Right ventricle myocardium inferior (tissue), 1 donor: ENCODE data around the gene ZSWIM5. TPM values are rescaled to one million over a fixed set of nuclear protein-coding genes. Genes with fewer than 3 reads are reported as not detected.
"Not testable (repeated sequence)": the region's sequence is repeated elsewhere in the genome, so short reads cannot be mapped to it uniquely, and the experiment has no call there.

Experiments
- ATAC-seq: fragments of 200-7000 bp; cut with Tn5 transposase; one replicate; pipeline ENCODE4 v1.9.1; 2020; ENCODE audit warnings: mild to moderate bottlenecking, moderate library complexity
- DNase-seq: peaks from one replicate; pipeline ENCODE4 v3.0.0; 2021; ENCODE audit errors: missing footprints
- intact Hi-C: fragments of 100-400 bp; cut with DNase I; formaldehyde crosslinking; loops from one replicate; pipeline ENCODE4 v1.11.0; 2022
- total RNA-seq: library from RNA; stranded (reverse); fragmentation: NEBNext Ultra II Directional; extraction: Animal tissue kit (Norgen Biotek cat#: 25700); gene quantifications from one replicate; pipeline ENCODE4 v1.2.1, GENCODE V29; 2021
- donor health status: DM: no; HTN: yes; CAD: no; lungs with severe emphysema.

Gene ZSWIM5
- total RNA-seq, 1 donor from 2014 or later, result 0.81 TPM

DNA sequence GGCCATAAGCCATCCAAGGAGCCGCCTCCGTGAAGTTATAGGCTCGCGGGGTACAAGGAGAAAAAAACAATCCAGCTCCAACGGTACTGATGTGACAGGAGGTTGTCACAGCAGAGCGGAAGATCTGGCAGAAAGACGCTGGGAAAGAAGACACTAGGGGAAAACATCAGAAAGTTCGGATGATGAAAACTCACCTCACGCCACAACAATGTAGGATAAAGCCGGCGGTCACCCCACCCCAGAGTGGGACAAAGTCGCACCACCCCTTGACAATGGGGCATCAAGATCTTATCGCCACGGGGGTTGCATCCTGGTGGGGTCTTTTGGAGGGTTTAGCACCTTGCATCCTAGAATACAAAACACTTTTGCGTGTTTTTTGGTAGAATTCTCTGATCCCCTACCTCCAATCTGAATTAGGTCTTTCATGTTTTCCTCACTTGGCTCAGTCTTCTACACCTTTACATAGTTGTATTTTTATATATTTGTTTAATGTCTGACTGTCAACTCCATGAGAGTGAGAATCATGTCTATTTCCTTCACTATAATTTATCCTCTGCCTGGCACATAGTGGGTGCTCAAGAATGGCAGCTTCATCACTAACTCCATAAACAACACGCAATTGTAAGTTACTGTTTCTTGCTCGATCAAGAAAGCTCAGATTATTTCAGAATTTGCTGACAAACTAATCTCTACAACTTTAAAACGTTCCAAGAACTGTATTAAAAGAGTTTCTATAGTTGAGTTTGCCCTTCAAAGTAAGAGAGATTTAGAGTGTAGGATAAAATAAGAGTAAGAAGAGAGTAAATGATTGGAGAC lies 611 bp upstream of the ZSWIM5 start:
- ATAC-seq (no peak), DNase-seq (no peak)
- intact Hi-C loops, result no loop called here

DNA sequence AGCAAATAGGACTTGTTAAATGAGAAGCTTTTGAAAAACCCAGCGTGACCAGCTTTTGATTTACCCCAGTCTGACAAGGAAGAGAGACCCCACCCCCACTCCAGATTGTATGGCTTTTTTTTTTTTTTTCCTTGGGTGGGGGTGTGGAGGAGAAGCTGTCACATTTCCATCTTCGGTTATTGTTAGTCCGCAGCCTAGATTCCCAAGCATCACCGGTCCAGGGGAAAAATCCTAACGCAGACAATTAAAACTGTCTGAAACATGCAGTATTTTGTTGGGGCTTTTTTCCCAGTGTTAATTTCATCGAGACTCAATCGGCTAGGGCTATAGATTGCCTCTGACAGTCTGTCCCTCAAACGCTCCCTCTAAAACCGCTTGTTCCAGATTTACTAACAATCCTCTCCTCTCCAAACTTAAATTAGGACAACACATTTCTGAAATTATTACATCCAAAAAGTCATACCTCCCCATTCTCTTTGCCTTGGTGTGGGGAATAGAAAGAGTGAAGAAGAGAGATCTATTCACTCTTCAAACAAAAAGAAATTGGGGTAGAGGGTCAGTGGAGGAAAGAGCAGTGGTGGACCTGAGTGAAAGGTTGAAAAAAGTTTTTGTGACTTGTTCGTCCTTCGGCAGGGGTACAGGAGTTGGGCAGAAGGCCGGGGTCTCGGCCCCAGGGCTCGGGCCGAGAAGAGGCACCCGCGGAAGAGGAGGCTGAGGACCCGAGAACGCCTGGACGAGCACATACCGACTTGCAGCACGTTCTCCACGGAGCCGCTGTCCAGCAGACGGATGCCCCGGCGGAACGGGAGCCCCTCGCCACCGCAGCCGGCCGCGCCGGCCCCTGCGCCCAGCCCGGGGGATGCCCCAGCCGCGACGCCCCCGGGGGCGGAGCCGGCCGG lies 1.1 kb downstream of the ZSWIM5 start:
- intact Hi-C loops, result no loop called here
- ATAC-seq (peak; percentile 30), DNase-seq (no peak)

DNA sequence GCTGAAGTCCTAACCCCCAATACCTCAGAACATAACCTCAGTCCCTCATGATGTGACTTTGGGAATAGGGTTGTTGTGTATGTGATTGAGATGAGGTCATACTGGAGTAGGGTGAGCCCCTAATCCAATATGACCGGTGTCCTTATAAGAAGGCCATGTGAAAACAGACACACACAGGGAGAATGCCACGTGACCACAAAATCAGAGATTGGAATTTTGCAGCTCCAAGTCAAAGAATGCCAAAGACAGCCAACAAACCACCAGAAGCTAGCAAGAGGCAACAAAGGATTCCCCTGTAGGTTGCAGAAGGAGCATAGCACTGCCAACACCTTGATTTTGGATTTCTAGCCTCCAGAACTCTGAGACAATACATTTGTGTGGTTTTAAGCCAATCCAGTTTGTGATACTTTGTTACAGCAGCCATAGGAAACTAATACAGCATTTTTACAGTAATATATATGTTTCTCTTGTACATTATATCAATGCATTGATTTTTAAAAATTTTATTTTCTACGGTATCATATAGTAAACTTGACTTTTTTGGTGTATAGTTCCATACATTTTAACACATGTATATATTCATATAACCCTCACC lies 5.4 kb downstream of the ZSWIM5 start:
- no peak for DNase-seq
- no peak for ATAC-seq
- intact Hi-C loops, result no loop called here

DNA sequence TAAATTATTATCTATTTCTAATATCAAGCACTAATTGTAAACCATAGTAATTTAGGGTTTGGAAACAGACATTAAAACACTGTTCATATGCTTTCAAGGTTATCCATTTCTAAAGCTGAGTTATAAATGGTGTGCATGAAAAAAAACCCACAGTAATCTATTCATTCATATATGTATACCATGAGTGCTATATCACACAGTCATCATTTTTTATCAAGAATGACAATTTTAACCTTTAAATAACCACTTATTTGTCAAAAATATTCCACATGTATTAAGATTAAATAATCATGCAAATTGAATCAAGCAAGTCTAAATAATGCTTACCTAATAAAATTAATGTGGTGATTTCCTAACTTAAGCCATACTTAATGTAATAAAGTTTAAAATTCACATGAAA lies 6.0 kb downstream of the ZSWIM5 start:
- ATAC-seq, result no peak
- intact Hi-C loops, result no loop called here
- no peak for DNase-seq

DNA sequence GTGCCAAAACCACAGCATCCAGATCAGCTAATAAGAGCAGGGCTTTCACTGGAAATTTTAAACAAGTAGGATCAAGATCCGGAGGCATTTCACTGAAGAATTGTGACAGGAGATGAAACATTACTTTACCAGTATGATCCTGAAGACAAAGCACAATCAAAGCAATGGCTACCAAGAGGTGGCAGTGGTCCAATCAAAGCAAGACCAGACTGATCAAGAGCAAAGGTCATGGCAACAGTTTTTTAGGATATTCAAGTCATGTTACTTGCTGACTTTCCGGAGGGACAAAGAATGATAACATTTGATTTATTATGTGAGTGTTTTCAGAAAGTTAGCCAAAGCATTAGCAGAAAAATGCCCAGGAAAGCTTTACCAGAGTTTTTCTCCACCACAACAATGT lies 8.2 kb downstream of the ZSWIM5 start:
- ATAC-seq (no peak), DNase-seq (no peak)
- intact Hi-C loops, result no loop called here

DNA sequence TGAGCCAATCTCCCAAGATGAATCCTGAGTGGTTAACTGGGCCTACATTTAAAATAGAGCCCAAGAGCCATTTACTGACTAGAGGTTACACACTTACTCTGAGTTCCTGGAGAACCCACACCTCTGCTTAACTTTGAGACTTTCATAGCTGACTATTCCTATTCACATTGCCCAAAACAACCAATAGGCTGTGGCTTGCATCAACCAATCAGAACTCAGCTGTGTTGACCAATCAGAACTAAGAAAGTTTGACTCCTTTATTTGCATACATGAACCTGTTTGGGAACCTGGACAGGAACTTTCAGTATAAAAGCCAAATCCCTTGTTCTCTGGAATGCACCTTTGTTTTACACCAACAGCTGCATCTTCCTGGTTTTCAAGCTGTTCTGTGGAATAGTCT lies 9.5 kb downstream of the ZSWIM5 start:
- DNase-seq, result no peak
- intact Hi-C loops, result no loop called here
- no peak for ATAC-seq

DNA sequence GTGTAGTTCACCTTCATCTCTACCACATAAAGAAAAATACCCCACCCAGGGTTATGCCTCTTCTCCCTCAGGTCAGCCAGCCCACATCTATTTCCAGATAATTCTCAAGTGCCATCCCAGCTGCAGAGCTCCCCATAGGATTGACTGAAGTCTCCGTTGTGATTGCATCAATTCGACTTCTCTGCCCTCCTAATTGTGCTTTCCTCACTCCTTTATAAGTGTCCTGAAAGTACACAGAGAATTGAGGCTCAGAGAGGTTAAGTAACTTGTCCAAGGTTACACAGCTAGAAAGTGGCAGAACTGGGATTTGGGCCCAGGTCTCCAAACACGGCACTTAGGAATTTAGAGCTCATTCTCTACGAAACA lies 15.0 kb downstream of the ZSWIM5 start:
- DNase-seq (no peak), ATAC-seq (no peak)
- intact Hi-C loops, result no loop called here

DNA sequence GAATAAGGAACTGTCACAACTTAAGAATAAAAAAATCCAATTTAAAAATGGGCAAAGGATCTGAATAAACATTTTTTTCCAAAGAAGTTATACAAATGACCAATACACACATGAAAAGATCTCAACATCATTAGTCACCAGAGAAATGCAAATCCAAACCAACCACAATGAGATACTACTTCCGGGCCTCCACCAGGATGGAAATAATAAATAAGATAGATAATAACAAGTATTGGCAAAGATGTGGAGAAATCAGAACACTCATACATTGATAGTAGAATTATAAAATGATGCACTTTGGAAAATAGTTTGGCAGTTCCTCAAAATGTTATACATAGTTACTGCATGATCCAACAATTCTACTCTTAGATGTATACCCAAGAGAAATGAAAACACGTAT lies 18.7 kb downstream of the ZSWIM5 start:
- DNase-seq (no peak), ATAC-seq (no peak)
- intact Hi-C loops, result no loop called here

DNA sequence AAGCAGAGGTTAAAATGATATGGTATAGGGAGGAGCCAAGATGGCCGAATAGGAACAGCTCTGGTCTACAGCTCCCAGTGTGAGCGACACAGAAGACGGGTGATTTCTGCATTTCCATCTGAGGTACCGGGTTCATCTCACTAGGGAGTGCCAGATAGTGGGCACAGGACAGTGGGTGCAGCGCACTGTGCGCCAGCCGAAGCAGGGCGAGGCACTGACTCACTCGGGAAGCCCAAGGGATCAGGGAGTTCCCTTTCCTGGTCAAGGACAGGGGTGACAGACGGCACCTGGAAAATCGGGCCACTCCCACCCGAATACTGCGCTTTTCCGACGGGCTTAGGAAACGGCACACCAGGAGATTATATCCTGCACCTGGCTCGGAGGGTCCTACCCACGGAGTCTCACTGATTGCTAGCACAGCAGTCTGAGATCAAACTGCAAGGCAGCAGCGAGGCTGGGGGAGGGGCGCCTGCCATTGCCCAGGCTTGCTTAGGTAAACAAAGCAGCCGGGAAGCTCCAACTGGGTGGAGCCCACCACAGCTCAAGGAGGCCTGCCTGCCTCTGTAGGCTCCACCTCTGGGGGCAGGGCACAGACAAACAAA lies 26.4 kb downstream of the ZSWIM5 start:
- intact Hi-C loops, DNase-seq, ATAC-seq: not testable (repeated sequence)

DNA sequence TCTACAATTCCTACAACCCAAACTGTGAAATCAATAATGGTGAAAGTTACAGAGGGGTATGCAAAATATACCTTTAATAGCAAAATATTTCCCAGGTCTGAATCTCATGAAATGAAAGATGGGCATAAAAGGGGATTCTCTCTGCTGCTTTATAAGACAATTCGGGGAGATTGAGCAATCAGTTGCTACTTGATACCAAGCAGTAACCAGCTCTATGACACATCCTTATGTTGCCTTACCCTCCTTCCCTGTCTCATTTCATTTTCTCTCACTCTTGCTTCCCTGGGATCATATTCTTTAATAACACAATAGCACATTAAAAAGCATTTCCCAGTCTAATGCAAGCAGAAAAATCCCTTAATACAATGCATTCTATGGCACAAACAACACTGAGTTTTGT lies 29.0 kb downstream of the ZSWIM5 start:
- DNase-seq (no peak), ATAC-seq (no peak)
- intact Hi-C loops, result no loop called here

DNA sequence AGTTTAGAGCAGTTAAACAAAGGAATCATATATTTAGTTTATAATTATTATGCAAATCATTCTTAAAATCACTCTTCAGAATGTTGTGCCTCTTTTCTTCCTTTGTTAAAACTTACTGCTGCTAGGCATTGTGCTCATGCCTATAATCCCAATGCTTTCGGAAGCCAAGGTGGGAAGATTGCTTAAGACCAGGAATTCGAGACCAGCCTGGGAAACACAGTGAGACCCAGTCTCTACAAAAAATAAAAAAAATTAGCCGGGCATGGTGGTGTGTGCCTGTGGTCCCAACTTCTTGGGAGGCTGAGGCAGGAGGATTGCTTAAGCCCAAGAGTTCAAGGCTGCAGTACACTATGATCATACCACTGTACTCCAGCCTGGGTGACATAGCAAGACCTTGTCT lies 33.6 kb downstream of the ZSWIM5 start:
- intact Hi-C loops, result no loop called here
- no peak for ATAC-seq
- no peak for DNase-seq

DNA sequence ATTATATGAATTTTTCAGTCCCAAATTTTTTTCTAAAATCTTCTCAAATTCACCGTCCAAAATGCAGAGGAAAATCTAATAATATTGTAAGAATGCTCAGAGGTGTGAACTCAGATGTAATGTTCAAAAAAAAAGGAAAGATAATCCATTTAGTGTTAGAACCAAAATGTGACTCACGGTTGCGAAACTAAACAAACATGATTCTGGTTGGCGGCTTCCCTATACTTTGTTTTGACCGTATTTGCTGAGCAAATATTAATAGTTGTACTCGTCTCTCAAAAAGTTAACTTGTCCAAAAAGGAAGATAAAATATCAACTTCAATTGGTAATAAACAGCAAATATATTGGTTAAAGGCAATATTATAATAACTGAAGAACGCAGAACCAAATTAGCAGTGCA lies 34.4 kb downstream of the ZSWIM5 start:
- intact Hi-C loops, result no loop called here
- ATAC-seq, result no peak
- no peak for DNase-seq

DNA sequence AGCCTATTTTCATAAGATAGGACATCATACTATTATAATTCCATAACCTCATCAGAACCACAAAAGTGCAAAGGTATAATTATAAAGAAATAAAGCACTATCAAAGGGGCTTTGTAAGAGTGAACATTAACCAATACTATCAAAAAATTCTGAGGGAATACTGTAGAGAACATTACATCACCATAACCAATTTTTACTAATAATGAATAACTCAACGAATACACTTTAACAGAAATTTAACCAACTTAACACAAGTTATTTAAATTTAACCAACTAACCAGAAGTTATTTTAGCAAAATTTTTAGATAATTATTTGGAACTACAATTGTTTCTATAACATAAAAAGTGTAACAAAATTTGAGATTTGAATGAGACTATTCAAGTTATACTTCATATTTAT lies 34.8 kb downstream of the ZSWIM5 start:
- DNase-seq (no peak), ATAC-seq (no peak)
- intact Hi-C loops, result no loop called here

DNA sequence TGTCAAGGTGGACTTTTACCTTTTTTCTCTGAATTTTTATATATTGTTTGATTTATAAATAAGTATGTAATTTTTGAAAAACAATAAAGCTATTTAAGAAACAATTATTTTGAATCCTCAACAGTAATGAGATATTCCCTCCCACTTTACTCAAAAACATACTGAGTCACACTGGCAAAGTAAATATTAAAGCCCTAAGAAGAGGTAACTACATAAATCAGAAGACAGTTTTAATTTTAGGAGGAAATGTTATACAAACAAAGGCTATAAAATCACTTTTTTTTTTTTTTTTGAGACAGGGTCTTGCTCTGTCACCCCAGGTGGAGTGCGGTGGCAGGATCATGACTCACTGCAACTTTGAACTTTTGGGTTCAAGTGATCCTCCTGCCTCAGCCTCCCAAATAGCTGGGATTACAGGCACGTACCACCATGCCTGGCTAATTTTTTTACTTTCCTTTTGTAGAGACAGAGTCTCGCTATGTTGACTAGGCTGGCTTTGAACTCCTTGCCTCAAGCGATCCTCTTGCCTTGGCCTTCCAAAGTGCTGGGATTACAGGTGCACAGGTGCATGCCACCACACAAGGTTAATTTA lies 36.2 kb downstream of the ZSWIM5 start:
- DNase-seq (no peak), ATAC-seq (no peak)
- intact Hi-C loops, result no loop called here

DNA sequence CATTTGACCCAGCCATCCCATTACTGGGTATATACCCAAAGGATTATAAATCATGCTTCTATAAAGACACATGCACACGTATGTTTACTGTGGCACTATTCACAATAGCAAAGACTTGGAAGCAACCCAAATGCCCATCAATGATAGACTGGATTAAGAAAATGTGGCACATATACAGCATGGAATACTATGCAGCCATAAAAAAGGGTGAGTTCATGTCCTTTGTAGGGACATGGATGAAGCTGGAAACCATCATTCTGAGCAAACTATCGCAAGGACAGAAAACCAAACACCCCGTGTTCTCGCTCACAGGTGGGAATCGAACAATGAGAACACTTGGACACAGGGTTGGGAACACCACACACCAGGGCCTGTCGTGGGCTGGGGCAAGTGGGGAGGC lies 38.5 kb downstream of the ZSWIM5 start:
- intact Hi-C loops, ATAC-seq, DNase-seq: not testable (repeated sequence)

DNA sequence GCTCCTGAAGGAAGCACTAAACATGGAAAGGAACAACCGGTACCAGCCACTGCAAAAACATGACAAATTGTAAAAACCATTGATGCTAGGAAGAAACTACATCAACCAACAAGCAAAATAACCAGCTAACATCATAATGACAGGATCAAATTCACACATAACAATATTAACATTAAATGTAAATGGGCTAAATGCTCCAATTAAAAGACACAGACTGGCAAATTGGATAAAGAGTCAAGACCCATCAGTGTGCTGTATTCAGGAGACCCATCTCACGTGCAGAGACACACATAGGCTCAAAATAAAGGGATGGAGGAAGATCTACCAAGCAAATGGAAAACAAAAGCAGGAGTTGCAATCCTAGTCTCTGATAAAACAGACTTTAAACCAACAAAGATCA lies 42.1 kb downstream of the ZSWIM5 start:
- intact Hi-C loops, ATAC-seq, DNase-seq: not testable (repeated sequence)

DNA sequence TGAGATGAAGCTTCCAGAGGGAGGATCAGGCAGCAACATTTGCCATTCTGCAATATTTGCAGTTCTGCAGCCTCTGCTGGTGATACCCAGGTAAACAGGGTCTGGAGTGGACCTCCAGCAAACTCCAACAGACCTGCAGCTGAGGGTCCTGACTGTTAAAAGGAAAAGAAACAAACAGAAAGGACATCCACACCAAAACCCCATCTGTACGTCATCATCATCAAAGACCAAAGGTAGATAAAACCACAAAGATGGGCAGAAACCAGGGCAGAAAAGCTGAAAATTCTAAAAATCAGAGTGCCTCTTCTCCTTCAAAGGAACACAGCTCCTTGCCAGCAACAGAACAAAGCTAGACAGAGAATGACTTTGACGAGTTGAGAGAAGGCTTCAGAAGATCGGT lies 43.3 kb downstream of the ZSWIM5 start:
- DNase-seq, intact Hi-C loops, ATAC-seq: not testable (repeated sequence)

DNA sequence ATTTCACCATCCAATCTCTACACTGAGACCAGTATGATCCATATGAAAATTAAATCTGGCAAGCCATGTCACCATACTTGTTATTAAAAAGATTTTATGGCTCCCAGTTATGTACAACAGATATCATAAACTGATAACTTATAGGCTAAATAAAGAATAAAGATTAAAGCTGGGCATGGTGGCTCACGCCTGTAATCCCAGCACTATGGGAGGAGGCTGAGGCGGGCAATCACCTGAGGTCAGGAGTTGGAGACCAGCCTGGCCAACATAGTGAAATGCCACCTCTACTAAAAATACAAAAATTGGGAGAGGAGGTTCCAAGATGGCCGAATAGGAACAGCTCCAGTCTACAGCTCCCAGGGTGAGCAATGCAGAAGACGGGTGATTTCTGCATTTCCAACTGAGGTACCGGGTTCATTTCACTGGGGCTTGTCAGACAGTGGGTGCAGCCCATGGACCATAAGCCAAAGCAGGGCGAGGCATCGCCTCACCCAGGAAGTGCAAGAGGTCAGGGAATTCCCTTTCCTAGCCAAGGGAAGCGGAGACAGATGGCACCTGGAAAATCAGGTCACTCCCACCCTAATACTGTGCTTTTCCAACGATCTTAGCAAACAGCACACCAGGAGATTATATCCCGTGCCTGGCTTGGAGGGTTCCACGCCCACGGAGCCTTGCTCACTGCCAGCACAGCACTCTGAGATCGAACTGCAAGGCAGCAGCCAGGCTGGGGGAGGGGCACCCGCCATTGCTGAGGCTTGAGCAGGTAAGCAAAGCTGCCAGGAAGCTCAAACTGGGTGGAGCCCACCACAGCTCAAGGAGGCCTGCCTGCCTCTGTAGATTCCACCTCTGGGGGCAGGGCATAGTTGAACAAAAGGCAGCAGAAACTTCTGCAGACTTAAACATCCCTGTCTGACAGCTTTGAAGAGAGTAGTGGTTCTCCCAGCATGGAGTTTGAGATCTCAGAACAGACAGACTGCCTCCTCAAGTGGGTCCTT lies 44.1 kb downstream of the ZSWIM5 start:
- intact Hi-C loops, ATAC-seq, DNase-seq: not testable (repeated sequence)
